Measurements from ENCODE around the gene TRMT2A.

TRMT2A gene

GRCh38 chr22:20101638-20102037, 15.4 kb downstream of the TRMT2A start:
- H3K4me3 ChIP-seq (ENCODE audit: low read length): no peak overlapping the region
- TF ChIP-seq, protein P1, sequence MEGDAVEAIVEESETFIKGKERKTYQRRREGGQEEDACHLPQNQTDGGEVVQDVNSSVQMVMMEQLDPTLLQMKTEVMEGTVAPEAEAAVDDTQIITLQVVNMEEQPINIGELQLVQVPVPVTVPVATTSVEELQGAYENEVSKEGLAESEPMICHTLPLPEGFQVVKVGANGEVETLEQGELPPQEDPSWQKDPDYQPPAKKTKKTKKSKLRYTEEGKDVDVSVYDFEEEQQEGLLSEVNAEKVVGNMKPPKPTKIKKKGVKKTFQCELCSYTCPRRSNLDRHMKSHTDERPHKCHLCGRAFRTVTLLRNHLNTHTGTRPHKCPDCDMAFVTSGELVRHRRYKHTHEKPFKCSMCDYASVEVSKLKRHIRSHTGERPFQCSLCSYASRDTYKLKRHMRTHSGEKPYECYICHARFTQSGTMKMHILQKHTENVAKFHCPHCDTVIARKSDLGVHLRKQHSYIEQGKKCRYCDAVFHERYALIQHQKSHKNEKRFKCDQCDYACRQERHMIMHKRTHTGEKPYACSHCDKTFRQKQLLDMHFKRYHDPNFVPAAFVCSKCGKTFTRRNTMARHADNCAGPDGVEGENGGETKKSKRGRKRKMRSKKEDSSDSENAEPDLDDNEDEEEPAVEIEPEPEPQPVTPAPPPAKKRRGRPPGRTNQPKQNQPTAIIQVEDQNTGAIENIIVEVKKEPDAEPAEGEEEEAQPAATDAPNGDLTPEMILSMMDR (conservative IDR thresholded peaks at IDR 0.05; ENCODE audit: low read depth, low read length): no peak
- DNase-seq (ENCODE audit: low read depth): no peak

DNA sequence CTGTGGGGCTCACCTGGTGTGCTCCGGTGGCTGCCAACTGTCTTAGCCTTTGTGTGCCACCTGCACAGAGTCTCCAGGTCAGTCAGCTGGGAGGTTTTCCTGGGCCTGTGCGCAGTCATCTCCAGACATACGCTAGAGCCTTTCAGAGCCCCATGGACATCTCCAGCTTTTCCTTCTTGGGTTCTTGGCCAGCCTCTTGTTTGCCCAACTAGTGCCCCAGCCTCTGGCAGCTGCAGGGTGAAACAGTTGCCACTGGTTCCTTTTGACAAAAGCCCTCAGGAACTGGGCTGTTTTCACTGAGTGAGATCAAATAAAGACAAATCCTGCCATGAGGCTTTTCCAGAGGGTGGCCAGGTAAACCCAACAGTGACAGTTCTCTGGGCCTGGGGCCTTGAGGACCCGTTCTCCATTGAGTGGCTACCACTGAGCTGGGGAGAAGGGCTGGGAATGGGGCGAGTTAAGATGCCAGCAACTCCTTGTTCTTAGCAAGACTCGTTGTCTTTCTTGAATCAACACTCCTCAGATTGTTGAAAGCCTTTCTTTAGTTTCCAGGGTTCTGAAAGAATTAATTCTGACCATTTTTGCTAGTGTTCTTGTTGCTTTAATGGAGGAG, 17.8 kb downstream of the TRMT2A start:
- no peak for DNase-seq (ENCODE audit: low read depth)
- TF ChIP-seq, protein P1 (conservative IDR thresholded peaks at IDR 0.05; ENCODE audit: low read depth, low read length): no peak
- H3K4me3 ChIP-seq (ENCODE audit: low read length): no peak overlapping the region

DNA sequence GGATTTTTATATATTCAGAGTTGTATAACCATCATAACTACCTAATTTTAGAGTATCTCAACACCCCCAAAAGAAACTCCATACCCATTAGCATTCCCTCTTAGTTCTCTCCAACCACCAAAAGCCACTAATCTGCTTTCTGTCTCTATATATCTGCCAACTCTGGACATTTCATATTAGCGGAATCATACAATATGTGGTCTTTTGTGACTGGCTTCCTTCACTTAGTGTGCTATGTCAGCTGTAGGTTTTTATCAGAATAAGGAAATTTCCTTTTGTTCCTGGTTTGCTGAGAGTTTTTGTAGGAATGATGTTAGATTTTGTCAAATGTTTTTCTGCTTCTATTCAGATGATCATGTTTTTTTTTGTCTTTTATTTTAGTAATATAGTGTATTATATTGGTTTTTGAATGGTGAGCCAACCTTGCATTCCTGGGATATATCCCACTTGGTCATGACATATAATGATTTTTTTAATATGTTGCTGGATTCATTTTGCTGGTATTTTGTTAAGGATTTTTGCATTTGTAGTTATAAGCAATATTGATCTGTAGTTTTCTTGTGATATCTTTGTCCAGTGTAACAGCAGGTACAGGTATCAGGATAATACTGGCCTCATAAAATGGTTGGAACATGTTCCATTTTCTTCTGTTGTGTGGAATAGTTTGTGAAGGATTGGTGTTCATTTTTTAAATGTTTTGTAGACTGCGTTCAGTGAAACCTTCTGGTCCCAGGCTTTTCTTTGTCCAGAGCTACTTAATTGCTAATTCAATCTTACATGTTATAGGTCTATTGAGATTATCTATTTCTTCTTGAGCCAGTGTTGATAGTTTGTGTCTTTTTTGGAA, 20.2 kb downstream of the TRMT2A start:
- no peak overlapping the region for H3K4me3 ChIP-seq (ENCODE audit: low read length)
- TF ChIP-seq, protein P1 (conservative IDR thresholded peaks at IDR 0.05; ENCODE audit: low read depth, low read length): no peak
- DNase-seq (ENCODE audit: low read depth): no peak

DNA sequence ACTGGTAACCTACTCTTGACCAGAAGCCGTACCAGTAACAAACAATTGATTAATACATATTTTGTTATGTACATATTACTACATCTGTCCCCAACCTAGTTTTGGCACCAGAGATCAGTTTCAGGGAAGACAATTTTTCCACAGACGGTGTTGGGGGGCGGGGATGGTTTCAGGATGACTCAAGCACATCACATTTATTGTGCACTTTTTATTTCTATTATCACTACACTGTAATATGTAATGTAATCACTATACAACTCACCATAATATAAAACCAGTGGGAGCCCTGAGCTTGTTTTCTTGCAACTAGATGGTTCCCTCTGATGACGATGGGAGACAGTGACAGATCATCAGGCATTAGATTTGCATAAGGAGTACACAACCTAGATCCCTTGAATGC, 21.5 kb downstream of the TRMT2A start:
- no peak overlapping the region for H3K4me3 ChIP-seq (ENCODE audit: low read length)
- DNase-seq (ENCODE audit: low read depth): no peak
- TF ChIP-seq, protein P1 (conservative IDR thresholded peaks at IDR 0.05; ENCODE audit: low read depth, low read length): no peak

GRCh38 chr22:20094197-20094807, 22.7 kb downstream of the TRMT2A start:
- TF ChIP-seq, protein P1 (conservative IDR thresholded peaks at IDR 0.05; ENCODE audit: low read depth, low read length): no peak
- DNase-seq (ENCODE audit: low read depth): no peak
- H3K4me3 ChIP-seq (ENCODE audit: low read length): no peak overlapping the region

DNA sequence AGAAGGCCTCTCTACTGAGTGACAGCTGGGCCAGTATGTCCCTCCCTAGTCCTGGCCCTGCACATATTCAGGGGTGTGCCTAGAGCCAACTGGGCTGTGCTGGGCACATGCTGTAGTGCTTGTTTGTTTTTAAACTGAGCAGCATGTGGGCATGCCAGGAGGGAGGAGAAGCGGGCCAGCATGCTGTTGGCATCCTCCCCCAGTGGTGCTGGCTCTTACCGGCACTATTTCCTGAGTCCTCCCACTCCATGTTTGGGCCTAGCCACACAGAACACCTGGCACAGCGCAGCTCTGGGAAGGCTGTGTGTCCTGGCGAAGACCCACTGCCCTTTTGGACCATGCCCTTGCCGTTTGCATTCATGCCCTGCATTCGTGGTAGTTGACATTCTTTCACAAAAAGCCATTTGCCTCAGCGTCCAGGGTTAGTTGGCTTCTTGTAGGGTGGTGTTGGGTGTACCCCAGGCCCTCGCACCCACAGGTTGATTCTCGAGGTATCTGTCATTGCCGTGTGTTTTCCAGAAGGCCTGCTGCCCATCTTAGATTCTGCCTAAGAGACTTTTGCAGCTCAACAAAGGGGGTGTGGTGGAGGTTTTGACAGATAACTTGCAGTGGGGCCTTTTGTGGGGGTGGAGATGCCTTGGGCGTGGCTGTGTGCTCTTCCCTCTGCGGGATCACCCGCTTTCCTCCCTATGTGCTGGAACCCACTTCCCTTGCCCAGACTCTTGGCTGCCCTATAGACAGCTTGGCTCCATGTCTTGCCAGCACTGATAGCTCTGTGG, 23.4 kb downstream of the TRMT2A start:
- DNase-seq (ENCODE audit: low read depth): no peak
- TF ChIP-seq, protein P1 (conservative IDR thresholded peaks at IDR 0.05; ENCODE audit: low read depth, low read length): no peak
- no peak overlapping the region for H3K4me3 ChIP-seq (ENCODE audit: low read length)

All from retinal pigment epithelial cell (primary cell).